T follicular helper cell (primary cell): ENCODE data around the gene YKT6.
A peak's percentile ranks its signal among the peaks of the same experiment; 100 is the strongest.

Experiments used
- DNase-seq: peaks from one replicate; pipeline ENCODE4 v3.0.0-alpha.2; 2020; ENCODE audit warnings: low read depth

YKT6 gene

DNA sequence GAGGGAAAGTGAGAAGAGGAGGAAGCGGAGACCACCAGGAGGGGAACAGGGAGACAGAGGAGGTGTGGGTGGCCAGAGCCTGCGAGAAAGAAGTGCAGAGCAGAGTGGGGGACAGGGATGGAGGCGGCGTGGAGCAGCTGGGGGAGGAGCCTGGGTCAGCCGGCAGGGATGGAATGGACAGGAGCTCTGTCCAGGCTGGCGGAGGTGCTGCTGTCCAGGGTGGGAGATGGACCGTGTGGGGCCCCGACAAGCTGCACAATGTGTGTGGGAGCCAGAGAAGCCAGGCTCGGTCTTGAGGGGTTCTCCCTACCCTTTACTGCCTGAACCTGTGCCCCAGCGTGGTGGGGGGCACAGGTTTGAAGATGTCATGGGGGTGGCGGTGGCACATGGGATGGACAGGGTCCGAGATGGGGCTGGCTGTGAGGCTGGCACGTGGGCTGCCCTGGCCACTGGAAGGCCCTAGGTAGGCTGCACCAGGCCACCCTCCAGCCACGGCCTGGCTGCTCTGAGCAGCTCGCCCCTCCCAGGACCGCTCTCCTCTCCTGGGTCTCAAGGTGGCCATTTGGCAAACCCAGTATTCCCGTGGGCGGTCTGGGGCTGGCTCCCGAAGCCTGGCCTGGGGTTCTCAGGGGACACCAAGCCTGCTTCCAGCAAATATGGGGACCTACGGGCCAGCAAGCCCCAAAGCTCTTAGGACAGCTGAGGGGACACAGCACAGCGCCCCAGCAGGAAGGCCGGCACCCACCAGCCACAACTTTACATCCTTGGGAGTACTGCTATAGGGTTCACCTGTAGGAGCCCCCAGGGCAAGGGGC lies 32.3 kb downstream of the YKT6 start:
- DNase-seq, result no peak

DNA sequence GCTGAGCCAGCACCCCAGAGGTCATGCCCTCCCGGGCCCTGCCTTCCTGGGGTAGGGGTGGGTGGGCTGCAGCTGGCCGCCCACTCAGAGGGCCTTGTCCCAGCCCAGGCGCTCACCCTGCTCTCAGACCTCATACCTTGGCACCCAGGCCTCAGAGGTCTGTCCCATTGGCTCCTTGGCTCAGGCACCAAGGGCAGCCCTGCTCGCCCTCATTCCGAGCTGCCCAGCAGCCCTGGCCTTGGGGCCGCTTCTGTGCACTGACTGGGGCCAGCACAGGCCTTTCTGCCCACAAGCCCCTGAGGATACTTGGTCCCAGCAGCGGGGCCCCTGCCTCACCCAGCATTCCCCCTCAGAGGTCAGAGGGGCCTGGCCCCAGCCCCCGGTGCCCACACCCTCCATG lies 34.3 kb downstream of the YKT6 start:
- DNase-seq, result no peak

DNA sequence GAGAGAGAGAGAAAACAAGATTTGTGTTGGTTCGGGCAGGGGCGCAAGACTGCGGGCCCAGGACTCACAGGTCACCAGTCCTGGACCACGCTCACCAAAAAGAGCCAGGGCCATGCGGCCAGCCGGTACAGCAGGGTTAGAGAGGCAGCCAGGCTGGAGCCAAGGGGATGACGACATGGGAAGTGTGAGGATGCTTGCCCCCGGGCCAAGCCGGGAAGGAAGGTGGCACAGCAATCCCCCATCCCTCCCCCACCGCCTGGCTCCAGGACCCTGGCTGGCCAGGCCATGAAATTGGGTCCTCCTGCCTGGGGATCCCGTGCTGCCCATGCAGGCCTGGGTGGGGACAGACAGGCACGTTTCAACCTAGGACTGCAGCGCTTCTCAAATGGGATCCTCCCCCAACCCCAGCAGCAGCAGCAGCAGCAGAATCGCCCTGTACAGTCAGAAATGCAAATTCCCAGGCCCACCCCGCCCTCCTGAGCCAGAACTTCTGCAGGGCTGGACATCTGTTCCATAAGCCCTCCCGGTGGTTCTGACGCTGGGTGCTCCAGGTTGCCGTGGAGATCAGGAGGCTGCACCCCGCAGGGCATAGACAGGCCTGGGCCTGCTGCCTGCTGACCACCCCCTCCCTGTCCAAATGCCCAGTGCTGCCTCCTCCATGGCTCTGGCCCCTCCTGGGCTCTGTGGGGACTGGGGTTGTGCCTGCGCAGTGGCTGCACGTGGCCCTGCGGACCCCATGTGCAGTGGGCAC lies 35.0 kb downstream of the YKT6 start:
- DNase-seq, result no peak

DNA sequence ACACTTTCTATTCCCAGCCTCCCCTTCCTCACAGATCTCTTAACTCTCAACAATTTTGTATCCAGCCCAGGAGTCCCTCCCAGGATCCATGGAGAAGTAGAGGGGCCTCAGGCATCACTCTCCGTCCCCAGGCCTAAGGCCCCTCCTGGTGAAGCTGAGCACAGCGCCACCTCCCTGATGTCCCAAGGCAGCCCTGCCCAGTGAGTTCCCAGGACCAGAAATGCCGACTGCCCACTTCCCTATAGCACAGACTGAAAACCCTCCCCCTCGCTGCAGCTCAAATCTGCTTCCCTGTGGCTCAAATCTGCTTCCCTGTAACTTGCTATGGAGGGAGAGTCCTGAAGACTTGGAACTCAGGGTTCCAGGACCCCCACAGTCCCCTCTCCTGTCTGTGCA lies 35.6 kb downstream of the YKT6 start:
- DNase-seq, result no peak

DNA sequence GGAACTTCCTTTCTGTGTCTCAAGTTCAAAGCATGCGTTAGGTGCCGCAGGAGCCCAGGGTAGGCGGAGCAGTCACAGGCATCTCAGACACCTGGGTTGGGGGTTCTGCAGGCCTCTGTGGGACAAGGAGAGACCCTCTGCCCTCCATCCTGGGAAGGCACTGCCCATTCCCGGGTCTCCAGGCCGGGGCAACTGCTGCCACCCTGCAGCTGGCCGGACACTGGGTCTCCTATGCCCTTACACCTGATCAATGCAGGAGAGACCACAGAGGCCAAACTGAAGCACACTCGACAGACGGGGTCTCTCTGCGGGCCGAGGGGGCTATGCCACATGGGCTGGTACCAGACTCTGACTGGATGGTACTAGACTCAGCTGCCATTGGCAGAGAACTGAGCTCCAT lies 36.9 kb downstream of the YKT6 start:
- DNase-seq, result no peak

DNA sequence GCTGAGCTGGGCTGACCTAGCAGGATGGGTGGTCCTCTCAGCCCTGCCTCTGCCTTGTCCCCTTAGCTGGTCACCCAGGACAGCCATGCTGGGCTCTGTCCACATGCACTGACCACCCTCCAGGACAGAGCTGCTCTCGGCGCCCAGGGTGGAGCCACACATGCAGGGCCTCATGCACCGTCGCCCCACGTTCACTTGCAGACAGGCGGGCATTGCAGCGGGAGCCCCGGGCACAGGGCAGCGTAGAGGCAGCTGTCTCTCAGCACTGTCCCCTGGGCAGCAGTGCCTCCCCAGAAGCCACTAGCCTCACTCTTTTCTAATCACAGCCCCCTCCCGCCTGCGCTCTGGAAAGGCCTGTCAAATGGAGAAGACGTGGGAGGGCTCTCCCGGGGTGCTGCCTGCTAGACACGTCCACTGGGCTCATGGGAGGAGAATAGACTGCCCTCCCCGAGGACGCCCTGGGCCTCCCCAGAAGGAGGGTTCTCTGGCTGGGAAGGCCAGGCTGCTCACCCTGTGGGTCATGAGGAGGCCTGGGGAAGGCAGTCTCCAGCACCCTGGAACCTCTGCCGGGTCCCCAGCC lies 37.4 kb downstream of the YKT6 start:
- no peak for DNase-seq

DNA sequence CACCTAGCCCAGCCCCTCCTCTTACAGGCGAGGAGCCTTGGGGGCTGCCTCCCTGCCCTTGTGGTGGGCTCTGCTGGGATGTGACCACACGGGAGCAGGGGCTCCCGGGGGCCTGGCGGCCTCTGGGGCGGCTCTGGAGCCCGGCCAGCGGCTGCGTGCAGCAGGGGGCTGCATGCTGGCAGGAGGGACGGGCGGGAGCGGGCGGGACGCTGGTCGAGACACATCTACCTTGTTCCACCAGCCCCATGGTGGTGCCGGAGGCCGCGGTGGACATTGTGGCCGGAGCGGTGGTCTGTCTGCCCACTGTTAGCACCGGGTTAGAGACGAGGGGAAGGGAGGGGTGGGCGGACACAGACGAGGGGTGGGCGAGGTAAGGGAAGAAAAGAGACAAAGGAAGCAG lies 38.6 kb downstream of the YKT6 start:
- DNase-seq, result no peak

DNA sequence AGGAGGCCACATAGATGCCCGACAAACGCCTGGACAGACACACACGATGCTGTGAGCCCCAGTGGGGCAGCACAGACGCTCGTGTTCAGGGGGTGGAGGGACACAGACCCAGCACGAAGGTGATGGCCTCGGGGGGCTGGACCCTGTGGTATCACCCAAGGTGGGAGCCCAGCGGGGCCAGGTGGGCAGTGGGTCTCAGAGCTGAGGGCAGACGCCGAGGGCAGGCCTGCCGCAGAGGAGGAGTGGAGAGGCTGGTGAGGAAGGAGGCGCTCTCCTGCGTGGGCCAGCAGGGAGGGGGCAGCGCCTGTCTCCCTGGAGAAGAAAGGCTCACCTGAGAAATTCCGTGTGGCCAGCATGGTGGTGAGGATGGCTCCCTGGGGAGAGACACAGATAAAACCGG lies 39.6 kb downstream of the YKT6 start:
- DNase-seq, result no peak

DNA sequence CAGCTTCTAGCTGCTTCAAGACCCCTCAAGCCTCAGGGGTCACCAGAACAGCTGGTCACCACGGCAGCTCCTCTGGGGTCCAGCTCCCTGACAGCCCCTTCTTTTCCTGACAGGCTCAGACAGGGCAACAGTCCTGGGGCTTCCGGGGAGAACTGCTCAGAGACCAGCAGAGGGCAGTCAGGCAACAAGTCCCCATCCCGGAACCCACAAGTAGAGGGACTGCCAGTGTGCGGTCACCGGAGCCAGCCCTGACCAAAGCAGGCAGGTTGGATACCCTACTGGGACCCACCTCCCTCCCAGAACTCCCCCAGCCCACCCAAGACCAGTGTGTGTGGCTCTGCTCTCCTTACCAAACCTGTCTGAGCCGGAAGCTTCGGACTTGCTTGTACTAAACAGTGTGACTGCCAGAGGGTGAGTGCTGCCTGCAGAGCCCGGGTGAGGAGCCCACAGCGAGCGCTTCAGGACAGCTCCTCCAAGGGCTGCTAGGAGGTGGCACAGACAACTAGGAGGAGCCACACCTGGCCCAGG lies 40.3 kb downstream of the YKT6 start:
- DNase-seq, result peak; percentile 38

DNA sequence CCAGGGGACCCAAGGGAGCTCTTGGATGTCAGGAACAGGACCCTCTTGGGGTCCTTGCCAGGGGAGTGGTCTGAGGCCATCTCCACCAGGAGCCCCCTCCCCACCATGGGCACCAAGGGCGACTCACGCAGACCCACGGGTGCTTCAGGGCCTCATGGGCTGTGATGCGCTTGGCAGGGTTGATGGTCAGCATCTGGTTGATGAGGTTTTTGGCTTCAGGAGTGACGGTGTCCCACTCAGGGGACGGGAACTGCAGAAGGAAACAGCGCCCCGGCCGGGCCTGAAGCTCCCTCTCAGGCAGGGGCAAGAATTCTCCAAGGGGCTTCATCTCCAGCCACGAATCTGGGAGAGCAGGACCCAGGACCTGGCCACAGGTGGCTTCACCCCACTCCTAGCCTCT lies 41.3 kb downstream of the YKT6 start:
- DNase-seq, result no peak

DNA sequence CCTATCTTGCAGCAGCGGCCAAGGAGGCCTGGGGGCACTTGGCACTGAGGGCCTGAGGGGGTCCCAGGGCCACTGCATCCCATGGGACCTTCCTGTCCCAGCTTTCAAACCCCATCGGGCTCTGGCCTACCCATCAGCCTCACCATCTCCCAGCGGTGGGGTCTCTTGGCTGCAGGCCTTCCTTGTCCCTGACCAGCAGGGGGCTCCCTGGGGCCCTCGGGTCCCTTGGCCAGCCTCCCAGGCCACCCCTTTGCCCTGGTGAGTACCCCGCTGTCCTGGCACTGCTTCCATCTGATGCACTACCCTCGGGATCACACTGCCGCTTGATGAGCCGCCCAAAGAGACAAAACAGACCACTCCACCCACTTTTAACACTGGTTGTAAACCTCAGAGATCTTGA lies 43.5 kb downstream of the YKT6 start:
- no peak for DNase-seq

DNA sequence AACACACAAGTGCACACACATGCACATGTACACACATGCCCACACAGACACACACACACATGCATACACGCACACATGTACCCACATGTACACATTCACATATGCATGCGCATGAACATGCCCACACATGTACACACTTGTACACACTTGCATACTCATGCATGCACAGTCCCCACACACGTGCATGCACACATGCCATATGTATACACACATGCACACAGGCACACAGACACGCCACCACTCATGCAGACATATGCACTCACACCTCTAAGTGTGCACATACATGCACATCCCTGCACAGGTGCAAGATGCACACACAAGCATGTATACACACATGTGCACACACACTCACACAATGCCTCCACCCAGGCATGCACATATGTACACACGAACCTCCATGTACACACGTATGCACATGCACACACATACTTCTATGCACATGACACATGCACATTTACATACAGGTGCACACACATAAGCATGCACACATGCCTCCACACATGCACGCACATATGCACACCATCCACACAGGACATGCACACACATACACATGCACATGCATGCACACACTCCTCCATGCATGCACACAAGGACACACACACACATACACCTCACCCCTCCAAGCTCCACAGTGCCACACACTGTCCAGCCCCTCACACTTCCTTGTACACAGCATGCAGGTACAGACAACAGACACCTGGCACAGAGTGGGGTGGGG lies 45.8 kb downstream of the YKT6 start:
- DNase-seq, result no peak

DNA sequence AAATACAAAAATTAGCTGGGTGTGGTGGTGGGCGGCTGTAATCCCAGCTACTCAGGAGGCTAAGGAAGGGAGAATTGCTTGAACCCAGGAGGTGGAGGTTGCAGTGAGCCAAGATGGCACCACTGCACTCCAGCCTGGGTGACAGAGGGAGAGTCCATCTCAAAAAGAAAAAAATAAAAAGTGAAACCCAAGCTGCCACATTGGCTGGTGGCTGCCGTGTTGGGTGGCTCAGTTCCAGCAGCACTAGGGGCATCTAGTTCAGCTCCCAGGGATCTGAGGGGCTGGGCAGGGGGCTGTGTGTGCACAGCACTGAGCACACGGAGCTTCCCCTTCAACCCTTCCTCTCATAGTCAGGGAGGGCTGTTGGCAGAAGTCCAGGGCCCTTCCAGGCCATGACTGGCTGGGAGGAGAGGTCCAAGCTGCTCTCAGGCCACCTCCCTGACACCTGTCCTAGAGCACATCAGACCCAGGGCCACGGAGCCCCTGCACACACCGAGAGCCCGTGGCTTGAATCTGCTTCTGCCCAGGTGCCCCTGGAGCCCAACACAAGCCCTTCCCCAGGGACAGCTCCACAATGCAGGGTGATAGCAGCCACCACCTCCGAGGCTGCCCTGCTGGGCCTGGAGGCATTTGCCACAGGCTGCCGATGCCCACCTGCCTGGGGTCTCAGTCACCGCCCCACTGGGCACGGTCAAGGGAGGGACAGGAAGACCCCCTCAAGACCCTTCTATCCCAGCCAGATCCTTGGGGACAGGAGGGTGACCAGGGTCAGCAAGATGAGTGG lies 47.3 kb downstream of the YKT6 start:
- DNase-seq, result no peak

DNA sequence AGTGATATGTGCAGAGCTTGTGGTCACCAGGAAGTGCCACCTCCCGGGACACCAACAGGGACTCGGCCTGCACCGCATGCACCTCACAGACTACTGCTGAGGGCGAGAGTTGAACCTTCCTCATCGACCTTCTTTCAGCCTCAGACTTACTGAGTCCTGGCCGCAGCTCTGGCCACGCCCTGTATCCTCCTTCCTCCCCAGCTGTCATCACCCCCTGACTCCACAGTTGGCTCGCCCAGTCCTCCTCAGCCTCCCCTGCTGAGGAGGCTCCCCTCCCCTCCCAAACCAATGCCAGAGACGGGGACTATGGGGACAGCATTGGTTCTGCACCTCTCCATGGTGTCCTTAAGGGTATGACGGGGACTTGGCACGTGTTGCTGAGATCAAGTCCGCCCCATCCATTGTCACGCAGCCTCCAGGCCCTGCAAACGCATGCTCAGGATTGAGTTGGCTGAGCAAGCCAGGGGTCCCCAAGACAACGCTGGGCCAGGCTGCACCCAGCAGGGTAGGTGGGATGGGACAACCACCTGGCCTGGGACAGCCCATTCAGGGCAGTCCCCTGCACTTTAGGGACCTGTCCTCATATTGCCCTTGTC lies 49.0 kb downstream of the YKT6 start:
- DNase-seq, result no peak

DNA sequence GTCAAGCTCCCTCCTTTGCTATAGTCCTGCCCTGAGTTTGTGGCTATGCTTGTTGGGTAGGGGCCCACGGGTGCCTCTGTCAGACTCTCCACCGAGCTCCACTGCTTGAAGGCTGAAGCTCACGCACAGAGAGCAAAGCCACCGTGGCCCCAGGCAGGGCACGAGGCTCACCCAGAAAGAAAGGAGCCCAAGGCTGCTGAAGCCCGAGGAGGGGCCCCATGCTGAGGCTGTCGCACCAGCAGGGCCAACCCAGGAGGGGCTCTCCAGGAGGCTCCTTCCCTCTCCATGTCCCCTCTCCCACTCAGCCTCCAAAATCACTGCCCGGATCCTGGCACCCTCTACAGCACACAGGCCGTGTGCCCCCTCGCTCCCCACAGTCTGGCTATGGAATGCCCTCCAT lies 50.5 kb downstream of the YKT6 start:
- no peak for DNase-seq

DNA sequence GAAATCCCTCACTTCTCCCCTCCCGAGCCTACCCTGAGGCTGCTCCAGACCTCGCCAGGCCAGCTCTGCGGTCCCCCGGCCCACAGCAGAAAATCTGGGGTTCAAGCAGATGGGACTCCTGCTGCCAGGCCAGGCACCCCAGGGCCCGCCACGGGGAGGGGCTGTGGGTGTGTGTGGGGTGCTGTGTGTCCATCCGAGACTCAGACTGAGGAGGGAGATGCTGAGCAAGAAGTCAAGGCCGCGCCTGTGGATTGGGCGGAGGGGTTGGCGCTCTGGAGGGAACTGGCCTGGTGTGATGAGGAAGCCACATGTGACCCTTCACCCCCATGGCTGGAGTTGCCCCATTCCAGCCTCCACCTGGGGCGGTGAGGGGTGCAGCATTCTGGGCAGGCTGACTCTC lies 51.1 kb downstream of the YKT6 start:
- DNase-seq, result no peak

DNA sequence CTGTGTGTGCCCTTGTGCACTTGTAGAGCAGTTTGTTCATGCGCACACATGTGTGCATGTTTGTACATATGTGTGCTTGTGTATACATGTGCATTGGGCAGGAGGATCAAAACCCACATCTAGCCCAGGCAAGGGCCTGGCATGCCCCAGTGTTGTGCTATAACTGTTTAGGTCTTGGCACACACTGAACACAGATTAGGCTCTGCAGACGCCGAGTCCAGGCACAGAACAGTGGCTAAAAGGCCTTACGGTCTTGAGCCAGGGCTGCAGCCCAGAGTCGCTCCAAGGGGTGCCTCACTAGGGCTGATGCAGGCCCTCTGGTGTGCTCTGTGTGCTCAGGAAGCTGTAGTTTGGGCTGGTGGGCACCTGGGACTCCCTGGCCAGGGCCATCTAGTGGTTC lies 55.7 kb downstream of the YKT6 start:
- DNase-seq, result no peak

DNA sequence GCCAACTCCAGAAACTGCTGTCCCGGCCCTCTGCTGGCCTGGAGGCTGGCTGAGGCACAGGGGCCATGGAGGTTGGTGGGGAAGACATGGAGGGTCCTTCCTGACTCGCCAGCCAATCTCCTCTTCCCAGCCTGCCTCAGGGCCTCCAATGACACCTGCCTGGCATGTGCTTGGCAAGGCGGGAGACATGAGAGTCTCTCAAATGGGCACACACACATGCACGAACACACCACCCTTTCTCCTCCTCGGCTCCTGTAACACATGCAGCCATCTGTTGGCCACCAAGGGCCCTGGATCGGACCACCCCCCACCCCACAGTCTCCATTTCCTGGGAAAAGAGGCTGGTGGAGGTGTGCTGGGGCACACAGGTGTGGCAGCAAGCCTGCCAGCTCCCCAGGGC lies 56.4 kb downstream of the YKT6 start:
- DNase-seq, result no peak

DNA sequence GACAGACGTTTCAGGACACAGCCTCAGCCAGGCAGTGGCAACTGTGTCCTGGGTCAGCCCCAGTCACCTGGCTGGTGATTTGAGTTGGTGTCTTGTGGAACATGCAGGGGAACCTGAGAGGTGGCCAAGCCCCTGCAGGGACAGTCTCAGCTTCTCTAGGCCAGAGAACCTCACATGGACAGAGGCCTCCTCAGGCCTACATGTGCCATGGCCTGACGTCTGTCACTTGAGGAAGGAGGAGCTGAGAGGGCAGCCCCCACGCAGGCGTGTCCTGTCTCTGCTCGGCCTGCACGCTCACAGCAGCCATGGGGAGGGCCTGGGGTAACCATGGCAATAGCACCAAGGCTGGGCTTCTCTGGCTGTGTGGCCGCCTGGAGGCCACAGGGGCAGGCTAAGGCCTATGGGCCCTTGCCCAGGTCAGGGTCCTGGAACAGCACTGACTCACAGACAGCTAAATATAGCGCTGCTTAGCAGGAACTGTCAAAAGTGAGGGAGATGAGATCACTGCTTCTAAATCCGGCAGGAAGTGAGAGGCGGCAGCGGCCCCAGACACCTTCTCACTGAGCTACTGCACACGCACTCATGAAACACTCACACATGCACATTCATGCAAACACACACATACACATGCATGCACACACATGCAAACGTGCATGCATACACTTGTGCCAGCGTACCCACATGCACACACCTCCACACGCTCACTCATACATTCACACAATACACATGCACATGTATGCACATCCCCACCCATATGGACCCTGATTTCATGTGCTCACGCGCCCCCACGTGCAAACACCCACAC lies 57.0 kb downstream of the YKT6 start:
- peak; percentile 15 for DNase-seq

DNA sequence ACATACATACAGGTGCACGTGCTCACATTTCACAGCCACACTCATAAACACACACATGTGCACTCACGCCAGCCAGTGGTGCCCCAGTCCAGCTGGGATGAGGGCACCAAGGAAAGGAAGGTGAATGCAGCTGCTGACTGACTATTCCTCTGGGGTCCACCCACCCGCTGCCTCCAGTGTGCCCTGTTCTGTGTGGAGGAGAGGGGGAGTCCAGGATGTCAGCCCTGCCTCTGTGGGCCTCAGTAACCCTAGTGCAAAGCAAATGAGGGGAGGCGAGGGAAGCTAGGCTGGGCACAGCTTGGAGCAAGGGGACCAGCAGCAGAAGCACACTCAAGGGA lies 57.6 kb downstream of the YKT6 start:
- no peak for DNase-seq
